WTC11 (cell line): Measurements from ENCODE around the gene SMO.

Experiments
- AFF4 ChIP-seq: sonication (generic); formaldehyde crosslinking; IDR thresholded peaks from 2 replicates; pipeline ENCODE4 v1.8.1; 2023; ENCODE audit warnings: mild to moderate bottlenecking, missing genetic modification reagents, borderline replicate concordance
- ESRRA ChIP-seq: sonication (generic); formaldehyde crosslinking; IDR thresholded peaks from 2 replicates; pipeline ENCODE4 v1.8.1; 2022; ENCODE audit warnings: mild to moderate bottlenecking, missing genetic modification reagents, borderline replicate concordance
- FOXP4 ChIP-seq: sonication (generic); formaldehyde crosslinking; IDR thresholded peaks from 2 replicates; pipeline ENCODE4 v1.8.0; 2022; ENCODE audit warnings: mild to moderate bottlenecking, missing genetic modification reagents
- GABPB1 ChIP-seq: sonication (generic); formaldehyde crosslinking; IDR thresholded peaks from 2 replicates; pipeline ENCODE4 v1.8.1; 2023; ENCODE audit warnings: mild to moderate bottlenecking, missing genetic modification reagents
- IRF2 ChIP-seq: sonication (generic); formaldehyde crosslinking; IDR thresholded peaks from 2 replicates; pipeline ENCODE4 v1.8.0; 2022; ENCODE audit warnings: low read depth, missing genetic modification reagents, borderline replicate concordance
- JUN ChIP-seq: sonication (generic); formaldehyde crosslinking; IDR thresholded peaks from 2 replicates; pipeline ENCODE4 v1.8.0; 2023; ENCODE audit warnings: mild to moderate bottlenecking, missing genetic modification reagents
- SOX15 ChIP-seq: fragments of 250-450 bp; sonication (Bioruptor Pico); IDR thresholded peaks from 2 replicates; pipeline ENCODE4 v1.9.0; 2021; ENCODE audit warnings: mild to moderate bottlenecking
- TEAD1 ChIP-seq: sonication (generic); formaldehyde crosslinking; IDR thresholded peaks from 2 replicates; pipeline ENCODE4 v1.8.0; 2022; ENCODE audit warnings: mild to moderate bottlenecking, missing genetic modification reagents
- ZNF396 ChIP-seq: fragments of 250-450 bp; sonication (Bioruptor Pico); IDR thresholded peaks from 2 replicates; pipeline ENCODE4 v1.8.0; 2021; ENCODE audit warnings: mild to moderate bottlenecking, moderate library complexity, borderline replicate concordance
- TF ChIP-seq, protein P1 (sequence below): fragments of 200-600 bp; IDR thresholded peaks from 2 replicates; pipeline ENCODE4 v1.8.0; 2022; ENCODE audit warnings: antibody characterized with exemption

DNA sequence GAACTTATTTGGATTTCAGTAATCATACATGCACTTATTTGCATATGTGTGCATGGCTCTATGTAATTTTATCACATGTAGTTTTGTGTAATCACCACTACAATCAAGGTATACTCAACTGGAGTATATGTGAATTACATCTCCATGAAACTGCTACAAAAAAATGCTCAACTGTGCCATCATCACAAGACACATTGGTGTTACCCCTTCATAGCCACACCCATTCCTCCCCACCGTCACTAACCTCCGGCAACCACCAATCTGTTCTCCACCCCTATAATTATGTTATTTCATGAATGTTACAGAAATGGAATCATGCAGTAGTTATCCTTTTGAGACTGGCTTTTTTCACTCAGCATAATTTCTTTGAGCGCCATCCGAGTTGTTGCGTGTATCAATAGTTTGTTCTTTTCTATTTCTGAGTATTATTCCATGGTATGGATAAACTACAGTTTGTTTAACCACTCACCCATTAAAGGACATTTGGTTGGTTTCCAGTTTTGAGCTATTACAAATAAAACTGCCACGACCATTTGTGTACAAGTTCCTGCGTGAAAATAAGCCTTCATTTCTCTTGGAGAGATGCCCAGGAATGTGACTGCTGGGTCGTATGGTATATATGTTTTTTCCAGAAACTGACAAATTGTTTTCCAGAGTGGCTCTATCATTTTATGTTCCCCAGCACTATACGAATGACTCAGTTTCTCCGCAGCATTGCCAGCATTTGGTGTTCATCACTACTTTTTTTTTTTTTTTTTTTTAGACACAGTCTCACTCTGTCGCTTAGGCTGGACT lies 11.3 kb upstream of the SMO start:
- TF ChIP-seq, protein P1, sequence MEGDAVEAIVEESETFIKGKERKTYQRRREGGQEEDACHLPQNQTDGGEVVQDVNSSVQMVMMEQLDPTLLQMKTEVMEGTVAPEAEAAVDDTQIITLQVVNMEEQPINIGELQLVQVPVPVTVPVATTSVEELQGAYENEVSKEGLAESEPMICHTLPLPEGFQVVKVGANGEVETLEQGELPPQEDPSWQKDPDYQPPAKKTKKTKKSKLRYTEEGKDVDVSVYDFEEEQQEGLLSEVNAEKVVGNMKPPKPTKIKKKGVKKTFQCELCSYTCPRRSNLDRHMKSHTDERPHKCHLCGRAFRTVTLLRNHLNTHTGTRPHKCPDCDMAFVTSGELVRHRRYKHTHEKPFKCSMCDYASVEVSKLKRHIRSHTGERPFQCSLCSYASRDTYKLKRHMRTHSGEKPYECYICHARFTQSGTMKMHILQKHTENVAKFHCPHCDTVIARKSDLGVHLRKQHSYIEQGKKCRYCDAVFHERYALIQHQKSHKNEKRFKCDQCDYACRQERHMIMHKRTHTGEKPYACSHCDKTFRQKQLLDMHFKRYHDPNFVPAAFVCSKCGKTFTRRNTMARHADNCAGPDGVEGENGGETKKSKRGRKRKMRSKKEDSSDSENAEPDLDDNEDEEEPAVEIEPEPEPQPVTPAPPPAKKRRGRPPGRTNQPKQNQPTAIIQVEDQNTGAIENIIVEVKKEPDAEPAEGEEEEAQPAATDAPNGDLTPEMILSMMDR = no peak
- TF ChIP-seq GABPB1 (no peak), ESRRA (CRISPR knock-in tag) (no peak), FOXP4 (CRISPR knock-in tag) (no peak), JUN (no peak), SOX15 (CRISPR knock-in tag) (no peak), TEAD1 (CRISPR knock-in tag) (no peak), ZNF396 (CRISPR knock-in tag) (no peak), IRF2 (CRISPR knock-in tag) (no peak), AFF4 (CRISPR knock-in tag) (no peak)
